ENCODE results near the gene SRGAP3.

SRGAP3 gene

GRCh38 chr3:8954938-8955763 lies 294.3 kb downstream of the SRGAP3 start (continued):
- no peak for TF ChIP-seq PATZ1 (CRISPR knock-in tag; IDR thresholded peaks at IDR 0.05; ENCODE audit: borderline replicate concordance)
- no peak for TF ChIP-seq GLIS3 (CRISPR knock-in tag; IDR thresholded peaks at IDR 0.05)
- TF ChIP-seq CSDC2 (CRISPR knock-in tag; IDR thresholded peaks at IDR 0.05) = no peak
- no peak for TF ChIP-seq ARNTL (CRISPR knock-in tag; IDR thresholded peaks at IDR 0.05; ENCODE audit: borderline replicate concordance, low read depth)
- no peak for TF ChIP-seq ZNF8 (CRISPR knock-in tag; IDR thresholded peaks at IDR 0.05)
- no peak for TF ChIP-seq CSRNP3 (CRISPR knock-in tag; IDR thresholded peaks at IDR 0.05)

GRCh38 chr3:8953313-8953712 lies 296.1 kb downstream of the SRGAP3 start:
- TF ChIP-seq ZFP30 (CRISPR knock-in tag; IDR thresholded peaks at IDR 0.05) (no peak), ISL1 (CRISPR knock-in tag; IDR thresholded peaks at IDR 0.05) (no peak), CSRNP3 (CRISPR knock-in tag; IDR thresholded peaks at IDR 0.05) (no peak), RARB (CRISPR knock-in tag; IDR thresholded peaks at IDR 0.05) (no peak), PATZ1 (CRISPR knock-in tag; IDR thresholded peaks at IDR 0.05; ENCODE audit: borderline replicate concordance) (no peak), TOX (CRISPR knock-in tag; IDR thresholded peaks at IDR 0.05; ENCODE audit: borderline replicate concordance) (no peak), OSR1 (CRISPR knock-in tag; IDR thresholded peaks at IDR 0.05) (no peak), ZNF8 (CRISPR knock-in tag; IDR thresholded peaks at IDR 0.05) (no peak)
- no peak for ATAC-seq

GRCh38 chr3:8952130-8952529 lies 297.3 kb downstream of the SRGAP3 start:
- TF ChIP-seq ZFP30 (CRISPR knock-in tag; IDR thresholded peaks at IDR 0.05) = no peak
- TF ChIP-seq CSDC2 (CRISPR knock-in tag; IDR thresholded peaks at IDR 0.05) = no peak
- TF ChIP-seq PATZ1 (CRISPR knock-in tag; IDR thresholded peaks at IDR 0.05; ENCODE audit: borderline replicate concordance) = no peak
- no peak for TF ChIP-seq OSR1 (CRISPR knock-in tag; IDR thresholded peaks at IDR 0.05)
- TF ChIP-seq SNAI2 (CRISPR knock-in tag; IDR thresholded peaks at IDR 0.05) = no peak
- TF ChIP-seq TCF4 (CRISPR knock-in tag; IDR thresholded peaks at IDR 0.05; ENCODE audit: borderline replicate concordance) = no peak
- TF ChIP-seq ZC3H10 (CRISPR knock-in tag; IDR thresholded peaks at IDR 0.05) = no peak
- TF ChIP-seq ZFP3 (CRISPR knock-in tag; IDR thresholded peaks at IDR 0.05) = no peak
- no peak for TF ChIP-seq PPARA (CRISPR knock-in tag; IDR thresholded peaks at IDR 0.05; ENCODE audit: borderline replicate concordance)
- TF ChIP-seq GLIS3 (CRISPR knock-in tag; IDR thresholded peaks at IDR 0.05) = no peak
- no peak for TF ChIP-seq BACH2 (CRISPR knock-in tag; IDR thresholded peaks at IDR 0.05; ENCODE audit: borderline replicate concordance)
- TF ChIP-seq TSHZ2 (CRISPR knock-in tag; IDR thresholded peaks at IDR 0.05) = no peak
- no peak for TF ChIP-seq ZNF70 (CRISPR knock-in tag; IDR thresholded peaks at IDR 0.05)
- no peak for TF ChIP-seq POU6F1 (CRISPR knock-in tag; IDR thresholded peaks at IDR 0.05; ENCODE audit: borderline replicate concordance, low read depth)
- TF ChIP-seq ARNTL (CRISPR knock-in tag; IDR thresholded peaks at IDR 0.05; ENCODE audit: borderline replicate concordance, low read depth) = no peak
- ATAC-seq = no peak
